Activated CD8-positive, alpha-beta memory T cell treated with anti-CD3 and anti-CD28 coated beads for 4 hours (primary cell): ENCODE data around the gene MRGPRF.

Experiments
- DNase-seq, 2 donors: peaks; one replicate each; pipeline ENCODE4 v3.0.0-alpha.2; 2020; ENCODE audit warnings: low read depth in 2 of 2

The MRGPRF gene, protein sequence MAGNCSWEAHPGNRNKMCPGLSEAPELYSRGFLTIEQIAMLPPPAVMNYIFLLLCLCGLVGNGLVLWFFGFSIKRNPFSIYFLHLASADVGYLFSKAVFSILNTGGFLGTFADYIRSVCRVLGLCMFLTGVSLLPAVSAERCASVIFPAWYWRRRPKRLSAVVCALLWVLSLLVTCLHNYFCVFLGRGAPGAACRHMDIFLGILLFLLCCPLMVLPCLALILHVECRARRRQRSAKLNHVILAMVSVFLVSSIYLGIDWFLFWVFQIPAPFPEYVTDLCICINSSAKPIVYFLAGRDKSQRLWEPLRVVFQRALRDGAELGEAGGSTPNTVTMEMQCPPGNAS

DNA sequence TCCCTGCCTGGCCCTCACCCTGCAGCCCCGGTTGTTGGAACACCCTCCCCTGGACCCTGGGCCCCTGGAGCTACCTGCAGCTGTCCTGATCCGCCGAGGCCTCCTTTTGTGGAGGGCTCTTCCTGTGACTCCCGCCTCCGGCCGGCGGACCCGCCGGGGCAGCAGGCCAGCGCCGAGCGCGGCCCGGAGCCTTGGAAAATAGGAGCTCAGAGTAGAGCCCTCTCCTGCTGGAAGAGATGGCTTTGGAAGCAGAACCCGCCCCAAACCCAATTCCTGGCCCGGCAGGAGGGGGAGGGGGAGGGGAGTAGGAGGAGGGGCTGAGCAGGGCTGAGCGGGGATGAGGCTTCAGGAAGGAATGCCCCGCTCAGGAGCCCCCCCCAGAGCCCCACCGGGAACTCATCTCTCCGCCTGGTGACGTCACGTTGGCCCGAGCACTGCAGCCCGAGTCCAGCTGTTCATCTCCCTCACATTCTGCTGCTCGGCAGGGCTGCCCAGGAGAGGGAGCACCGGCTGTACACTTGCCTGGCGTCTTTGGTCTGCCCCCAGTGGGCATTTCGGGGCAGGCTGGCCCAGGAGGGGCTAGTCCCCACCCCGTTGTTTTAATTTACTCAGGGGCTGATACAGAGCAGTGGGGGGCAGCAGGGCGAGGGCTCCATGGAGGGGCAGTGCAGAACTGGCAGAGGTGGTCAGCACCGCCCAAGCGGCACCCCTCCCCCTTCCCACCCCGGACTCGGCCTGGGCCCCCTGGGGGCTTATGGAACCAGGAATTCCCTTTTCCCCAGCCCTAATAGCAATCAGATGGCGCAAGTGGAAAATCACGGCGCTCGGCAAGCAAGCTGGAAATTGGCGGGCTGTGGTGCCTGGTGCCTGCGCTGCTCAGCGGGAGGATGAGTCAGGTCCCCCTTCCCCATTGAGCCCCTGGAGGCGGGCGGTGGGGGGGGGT is at the start of gene MRGPRF:
MRGPRF (minus strand) TSS at position 238 of the 943 bp plus-strand sequence. CDS start 3,345 bp downstream, outside the sequence.
- DNase-seq: no peak

- no peak for DNase-seq
Observed at GRCh38 chr11:69062169-69062855, 49.3 kb upstream of the MRGPRF start.

DNA sequence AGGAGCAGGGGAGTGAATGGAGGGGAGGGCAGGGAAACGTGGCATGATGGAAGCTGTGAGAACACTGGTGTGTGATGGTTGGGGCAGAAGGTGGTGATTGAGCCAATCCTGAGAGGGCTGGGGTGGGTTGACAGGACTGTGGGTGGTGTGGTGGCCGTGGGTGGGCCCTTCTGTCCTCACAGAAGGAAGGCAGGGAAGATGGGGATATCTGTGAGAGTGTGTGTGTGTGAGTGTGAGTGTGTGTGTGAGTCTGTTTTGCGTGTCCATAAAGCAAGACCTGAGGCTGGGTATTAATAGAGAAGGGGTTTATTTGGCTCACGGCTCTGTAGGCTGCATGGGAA is 48.6 kb upstream of the MRGPRF start:
- DNase-seq: no peak

- DNase-seq: no peak
Observed at GRCh38 chr11:69060806-69061712, 48.0 kb upstream of the MRGPRF start.

GRCh38 chr11:69059985-69060384 is 46.9 kb upstream of the MRGPRF start:
- DNase-seq: no peak

- DNase-seq: no peak
Observed at GRCh38 chr11:69059429-69059828, 46.4 kb upstream of the MRGPRF start.

DNA sequence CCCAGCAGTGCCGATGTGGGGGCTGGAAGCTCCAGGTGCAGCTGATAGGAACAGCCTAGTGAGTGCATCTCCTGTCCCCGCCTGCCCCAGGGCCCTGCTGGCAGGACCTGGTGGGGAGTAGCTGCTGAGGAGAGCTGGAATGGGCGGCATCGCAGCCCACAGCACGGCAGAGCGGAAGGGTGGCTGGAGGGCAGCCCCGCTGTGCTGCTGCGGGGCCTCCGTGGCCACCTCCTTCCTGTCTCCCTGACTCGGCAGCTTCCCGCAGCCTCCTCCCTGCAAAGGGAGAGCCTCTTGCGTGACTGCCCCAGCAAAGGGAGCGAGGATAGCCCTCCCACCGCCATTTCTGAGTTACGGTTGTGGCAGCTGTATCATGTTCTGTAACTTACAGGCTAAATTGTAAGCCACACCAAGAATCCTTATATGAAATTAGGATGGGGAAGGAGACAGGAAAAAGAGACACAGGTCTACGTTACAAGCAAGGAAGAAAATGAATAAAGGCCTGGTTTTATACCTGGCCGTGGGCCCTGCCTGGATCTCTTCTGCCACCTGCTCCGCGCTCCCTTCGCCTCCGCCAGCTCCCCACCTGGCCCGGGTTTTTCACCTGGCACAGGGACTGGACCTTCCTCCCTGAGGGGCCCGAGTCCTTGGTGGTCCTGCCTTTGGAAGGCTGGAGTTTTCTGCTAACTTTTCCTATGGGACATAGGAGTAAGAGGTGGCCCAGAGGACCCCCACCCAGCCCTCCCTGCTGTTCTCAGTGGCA is 45.6 kb upstream of the MRGPRF start:
- no peak for DNase-seq

DNA sequence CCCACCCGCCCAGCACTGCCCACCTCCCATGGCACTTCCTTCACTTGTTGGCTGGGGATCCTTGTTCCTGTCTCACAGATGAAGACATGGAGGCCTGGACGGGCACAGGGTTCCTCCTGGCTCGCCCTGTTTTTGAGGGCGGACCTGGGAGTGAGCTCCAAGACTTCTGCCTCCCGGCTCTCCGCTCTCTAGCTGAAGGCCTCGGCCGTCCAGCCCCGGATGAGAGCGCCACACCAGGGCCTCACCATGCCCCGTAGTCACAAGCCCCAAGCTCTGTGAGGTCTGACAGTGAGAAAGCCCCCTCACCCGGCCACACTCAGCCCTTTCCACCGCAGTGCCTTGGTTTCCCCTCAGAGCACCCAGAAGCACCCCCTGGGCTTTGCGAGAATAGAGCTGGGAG is 44.8 kb upstream of the MRGPRF start:
- no peak for DNase-seq

DNA sequence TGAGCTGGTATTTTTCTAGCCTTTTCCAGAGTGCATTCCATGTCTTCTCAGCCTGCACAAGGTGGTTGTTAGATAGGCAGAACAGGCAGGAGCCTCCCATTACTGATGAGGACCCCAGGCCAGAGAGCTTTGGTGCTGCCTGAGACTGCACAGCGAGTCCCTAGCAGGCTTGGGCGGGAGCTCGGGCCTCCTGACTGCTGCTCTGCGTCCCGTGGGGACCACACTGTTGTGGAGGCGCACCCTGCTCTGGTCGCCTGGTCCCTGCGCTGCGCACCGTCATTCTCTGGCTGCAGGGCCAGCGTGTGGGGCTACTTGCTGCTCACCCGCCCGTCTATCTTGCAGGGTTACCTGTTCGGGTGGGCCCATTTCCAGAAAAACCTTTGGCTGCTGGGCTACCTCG is 44.2 kb upstream of the MRGPRF start:
- DNase-seq: no peak

DNA sequence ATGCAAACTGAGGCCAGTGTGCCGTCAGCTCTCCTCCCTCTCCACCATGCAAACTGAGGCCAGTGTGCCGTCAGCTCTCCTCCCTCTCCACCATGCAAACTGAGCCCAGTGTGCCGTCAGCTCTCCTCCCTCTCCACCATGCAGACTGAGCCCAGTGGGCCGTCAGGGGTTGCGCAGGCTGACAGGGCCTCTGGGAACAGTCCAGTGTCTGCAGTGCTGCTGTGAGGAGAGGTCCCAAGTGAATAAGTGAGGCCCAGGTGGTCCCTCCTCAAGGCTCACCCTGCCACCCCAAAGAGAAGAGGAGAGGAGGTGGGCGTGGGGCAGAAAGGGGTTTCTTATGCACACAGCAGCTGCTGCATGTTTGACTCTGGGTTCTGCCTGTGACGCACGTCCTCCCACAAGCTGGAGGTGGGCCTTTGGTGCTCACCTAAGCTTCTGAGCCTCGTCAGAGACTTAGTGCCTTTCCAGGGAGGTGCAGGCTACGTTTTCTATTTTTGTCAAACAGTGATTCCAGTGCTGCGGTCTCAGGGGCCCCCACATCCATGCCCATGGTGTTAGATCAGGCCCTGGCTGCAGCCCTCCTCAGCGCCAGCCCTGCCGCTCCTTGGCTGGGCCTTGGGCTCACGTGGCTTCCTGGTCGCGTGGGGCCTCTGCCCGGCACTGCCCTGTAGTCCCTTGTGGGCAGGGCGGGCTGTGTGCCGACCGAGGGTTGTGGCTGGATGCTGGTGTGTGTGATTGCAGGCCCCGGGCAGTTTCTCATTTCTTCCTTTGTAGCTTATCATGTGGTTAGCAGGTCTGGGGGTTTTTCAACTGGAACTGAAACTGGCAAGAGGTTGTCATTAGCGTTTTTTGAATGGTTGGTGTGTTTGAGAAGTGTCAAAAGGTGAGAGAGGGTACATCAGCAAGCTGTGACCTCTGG is 42.8 kb upstream of the MRGPRF start:
- DNase-seq: no peak

DNA sequence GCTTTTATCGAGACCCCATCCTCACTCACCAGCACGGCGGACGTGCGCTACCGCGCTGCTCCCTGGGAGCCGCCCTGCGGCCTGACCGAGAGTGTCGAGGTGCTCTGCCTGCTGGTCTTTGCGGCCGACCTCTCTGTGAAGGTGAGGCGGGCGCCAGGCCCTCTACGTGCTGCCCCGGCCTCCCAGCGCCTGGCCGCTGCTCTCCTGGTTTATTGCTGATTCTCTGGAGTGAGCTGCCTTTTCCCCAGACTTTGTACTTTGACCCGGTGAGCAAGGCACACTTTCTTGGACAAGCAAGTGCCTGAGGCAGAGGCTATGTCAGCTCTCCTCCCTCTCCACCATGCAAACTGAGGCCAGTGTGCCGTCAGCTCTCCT is 42.2 kb upstream of the MRGPRF start:
- DNase-seq: no peak

DNA sequence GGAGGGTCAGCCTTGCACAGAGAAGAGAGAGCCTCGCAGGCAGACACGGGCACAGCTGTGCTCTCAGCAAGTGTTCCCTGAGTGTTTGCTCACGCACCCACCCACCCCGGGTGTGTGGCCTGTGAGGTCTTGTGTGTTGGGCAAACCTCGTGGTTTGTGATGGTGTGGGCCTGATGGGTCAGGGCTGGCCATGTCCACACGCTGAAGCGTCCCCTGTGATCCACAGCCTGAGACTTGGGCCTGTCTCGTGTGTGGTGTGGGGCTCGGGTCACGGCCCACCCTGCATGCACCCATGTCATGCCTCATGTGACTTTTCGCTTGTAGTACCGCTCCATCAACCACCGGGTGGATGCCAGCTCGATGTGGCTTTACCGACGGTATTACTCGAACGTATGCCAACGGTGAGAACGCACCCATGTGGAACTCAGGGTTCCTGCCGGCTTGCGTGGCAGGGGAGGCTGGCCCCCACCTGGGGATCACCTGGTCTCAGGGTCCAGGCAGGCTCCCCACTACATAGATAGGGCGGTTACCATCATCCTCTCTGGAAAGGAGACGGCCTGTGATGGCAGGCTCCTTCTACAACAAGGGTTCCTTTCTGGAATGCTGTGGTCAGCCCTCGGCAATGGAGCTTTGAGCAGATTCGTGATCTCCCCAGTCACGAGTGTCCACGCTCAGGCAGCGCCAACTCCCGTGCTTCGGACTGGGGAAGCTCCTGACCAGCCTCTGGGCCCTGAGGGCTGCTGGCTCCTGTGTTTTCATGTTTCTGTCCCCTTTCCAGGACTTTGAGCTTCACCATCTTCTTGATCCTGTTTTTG is 41.6 kb upstream of the MRGPRF start:
- DNase-seq: no peak

DNA sequence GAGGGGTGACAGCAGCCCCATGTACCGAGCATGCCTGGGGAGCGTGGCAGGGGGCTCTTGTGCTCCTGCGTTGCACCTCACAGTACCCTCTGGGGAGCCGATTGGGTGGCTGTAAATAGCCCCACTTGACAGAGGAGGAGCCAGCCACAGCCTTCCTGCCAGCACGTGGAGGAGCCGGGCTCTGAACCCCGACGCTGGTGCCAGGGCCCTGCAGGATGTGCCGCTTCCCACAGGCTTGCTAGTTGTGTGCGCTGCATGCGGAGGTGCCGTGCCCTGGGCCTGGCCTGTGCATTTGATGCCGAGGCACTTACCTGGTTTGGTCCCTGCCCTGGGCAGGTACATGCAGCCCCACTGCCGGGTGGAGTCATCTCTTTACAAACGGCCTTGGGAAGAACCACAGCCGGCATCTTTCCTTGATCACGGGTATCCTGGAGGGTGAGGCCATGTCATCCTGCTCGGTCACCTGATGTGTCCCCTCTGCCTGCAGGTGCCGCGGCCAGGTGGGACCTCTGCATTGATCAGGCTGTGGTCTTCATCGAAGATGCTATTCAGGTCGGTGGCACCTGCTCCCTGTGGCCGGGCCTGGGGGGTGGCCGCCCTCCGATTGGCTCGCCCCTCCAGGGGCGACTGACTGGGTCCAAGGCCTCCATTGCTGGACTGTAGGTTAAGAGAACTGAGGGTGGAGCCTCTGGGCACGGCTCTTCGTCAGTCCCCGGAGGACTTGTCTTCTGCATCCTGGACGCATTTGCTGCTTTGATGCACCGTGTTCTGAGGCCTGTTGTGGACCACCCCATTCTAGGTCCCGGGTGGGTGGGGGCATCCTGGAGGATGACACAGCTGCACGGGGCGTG is 40.7 kb upstream of the MRGPRF start:
- DNase-seq: no peak

DNA sequence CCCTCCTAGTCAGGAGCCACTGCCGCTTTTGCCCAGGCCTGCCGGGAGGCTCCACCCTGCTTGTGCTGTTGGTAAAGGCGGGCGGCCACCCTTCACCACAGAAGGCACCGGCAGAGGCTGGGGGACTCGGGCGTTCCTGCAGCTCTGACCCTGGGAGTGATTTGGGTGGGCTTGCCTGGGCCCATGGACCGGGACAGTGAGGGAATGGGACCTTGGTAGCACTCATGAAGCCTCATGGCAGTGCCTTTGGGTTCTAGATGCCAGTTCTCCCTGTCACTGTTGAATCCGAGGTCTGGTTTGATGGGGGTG is 40.1 kb upstream of the MRGPRF start:
- DNase-seq: no peak

DNA sequence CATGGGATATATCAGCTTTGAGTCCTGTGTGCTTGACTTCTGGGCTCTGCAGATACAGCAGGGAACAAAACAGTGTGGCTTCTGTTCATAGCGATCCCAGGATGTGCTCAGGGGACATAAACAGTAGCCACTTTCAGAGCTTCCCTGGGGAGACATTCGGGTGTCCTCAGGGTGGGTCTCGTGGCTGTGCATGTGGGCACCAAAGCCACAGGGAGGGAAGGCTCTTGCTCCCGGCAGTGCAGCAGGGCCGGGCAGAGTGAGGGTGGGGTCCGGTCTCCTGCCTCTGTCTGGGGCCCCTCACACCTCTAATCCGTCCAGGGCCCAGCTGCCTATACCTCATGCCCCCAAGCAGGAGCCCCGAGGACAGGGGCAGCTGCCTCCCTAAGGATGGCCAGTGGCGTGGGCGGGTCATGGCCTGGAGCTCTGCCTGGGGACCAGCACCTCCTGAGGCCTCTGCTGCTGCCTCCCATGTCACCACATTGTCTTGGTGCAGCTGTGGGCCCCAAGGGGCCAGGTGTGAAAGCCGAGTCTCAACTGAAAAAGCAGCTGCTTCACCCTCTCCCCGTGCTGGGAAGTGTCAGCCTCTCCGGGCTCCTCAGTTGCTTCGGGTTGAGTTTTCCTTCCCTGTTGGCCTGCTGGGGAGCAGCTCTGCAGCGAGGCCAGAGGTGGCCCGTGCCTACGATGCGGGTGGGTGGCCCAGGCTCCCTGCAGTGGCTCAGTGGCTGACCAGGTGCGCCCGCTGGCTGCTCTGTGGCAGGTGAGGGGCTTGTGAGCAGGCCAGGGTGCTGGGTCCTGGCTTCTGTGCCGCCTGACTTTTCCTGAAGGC is 39.5 kb upstream of the MRGPRF start:
- DNase-seq: no peak

DNA sequence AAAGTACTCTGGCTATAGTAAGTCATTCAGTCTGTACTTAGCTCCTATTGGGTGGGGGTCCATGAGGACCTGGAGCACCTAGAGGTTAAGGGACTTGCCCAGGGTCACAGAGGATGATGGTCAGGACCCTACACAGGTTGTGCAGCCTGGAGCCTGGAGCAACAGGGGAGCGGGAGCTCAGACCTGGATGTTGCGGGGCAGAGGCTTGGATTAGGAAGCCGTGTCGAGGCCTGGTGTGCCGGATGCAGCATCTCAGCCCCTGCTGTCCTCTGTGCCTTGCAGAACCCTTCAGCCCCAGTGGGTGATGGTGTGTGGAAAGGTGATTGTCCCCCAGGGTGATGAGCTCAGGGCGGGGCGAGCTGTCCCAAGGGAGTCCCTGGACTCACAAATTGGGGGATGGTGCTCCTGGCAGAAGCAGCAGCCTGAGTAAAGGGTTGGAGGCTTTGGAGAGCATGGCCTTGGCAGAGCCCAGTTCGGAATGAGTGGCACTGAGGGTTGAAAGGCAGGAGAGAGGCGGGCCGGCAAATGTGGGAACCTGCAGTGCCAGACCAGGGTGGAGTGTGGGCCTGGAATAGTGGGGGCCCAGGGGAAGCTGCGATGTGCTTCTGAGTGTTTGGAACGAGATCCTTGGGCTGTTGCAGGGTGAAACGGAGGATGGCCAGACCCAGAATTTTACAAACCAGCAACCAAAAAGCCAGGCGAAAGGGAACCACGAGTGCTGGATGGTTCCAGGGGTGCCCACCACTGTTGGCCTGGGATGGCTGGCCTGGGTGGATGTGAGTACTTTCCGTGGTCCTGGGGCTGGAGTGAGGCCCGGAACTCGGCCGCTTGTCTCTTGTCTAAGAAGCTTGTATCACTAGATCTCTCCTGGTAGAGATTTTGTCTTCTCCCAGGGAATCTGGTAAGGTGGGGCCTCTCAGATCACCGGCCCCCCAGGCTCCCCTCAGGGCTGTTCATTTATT is 38.6 kb upstream of the MRGPRF start:
- DNase-seq: no peak
